Neural cell (in vitro differentiated cells): ENCODE data around the gene NCF4. TPM values are rescaled to one million over a fixed set of nuclear protein-coding genes. Genes with fewer than 3 reads are reported as not detected.

Experiments used
- H2AFZ ChIP-seq: fragments of 200-600, 300-800 bp; sonication (generic), shearing (Covaris generic); 2 replicates; pipeline ENCODE4 v1.6.0; 2014; ENCODE audit warnings: low read depth, mild to moderate bottlenecking, antibody characterized with exemption, low read length, moderate library complexity
- H3F3A ChIP-seq: fragments of 200-600 bp; shearing (Covaris generic); 2 replicates; pipeline ENCODE4 v1.6.1; 2016; ENCODE audit warnings: mild to moderate bottlenecking, moderate library complexity, mixed read lengths, antibody characterized with exemption, low read length; ENCODE audit not compliant: insufficient read depth, poor library complexity, severe bottlenecking
- H3K27ac ChIP-seq: fragments of 200-600, 300-800 bp; sonication (generic), shearing (Covaris generic); 2 replicates; pipeline ENCODE4 v1.5.1; 2014; ENCODE audit warnings: mild to moderate bottlenecking, low read length, moderate library complexity
- H3K27me3 ChIP-seq: fragments of 300-800, 200-600 bp; sonication (generic), shearing (Covaris generic); 2 replicates; pipeline ENCODE4 v1.6.0; 2014; ENCODE audit warnings: mild to moderate bottlenecking, low read depth, low read length, moderate library complexity; ENCODE audit not compliant: insufficient read depth
- H3K36me3 ChIP-seq: fragments of 300-800, 200-600 bp; sonication (generic), shearing (Covaris generic); 2 replicates; pipeline ENCODE4 v1.5.1; 2014; ENCODE audit warnings: mild to moderate bottlenecking, antibody characterized with exemption, low read length, moderate library complexity; ENCODE audit not compliant: insufficient read depth
- H3K4me2 ChIP-seq: fragments of 300-800, 200-600 bp; sonication (generic), shearing (Covaris generic); 2 replicates; pipeline ENCODE4 v1.6.0; 2014; ENCODE audit warnings: mild to moderate bottlenecking, low read length
- H3K4me3 ChIP-seq: fragments of 300-800, 200-600 bp; sonication (generic), shearing (Covaris generic); 2 replicates; pipeline ENCODE4 v1.5.1; 2014; ENCODE audit warnings: mild to moderate bottlenecking, low read length, moderate library complexity
- H3K79me2 ChIP-seq: fragments of 200-600 bp; shearing (Covaris generic); replicated peaks from 2 replicates; pipeline ENCODE4 v1.6.0; 2014; ENCODE audit warnings: mild to moderate bottlenecking, low read length, moderate library complexity; ENCODE audit not compliant: insufficient read depth
- H3K9ac ChIP-seq: fragments of 300-800, 200-600 bp; sonication (generic), shearing (Covaris generic); 2 replicates; pipeline ENCODE4 v1.6.1; 2016; ENCODE audit warnings: mild to moderate bottlenecking, low read length, mixed read lengths
- H3K9me2 ChIP-seq: fragments of 200-600 bp; shearing (Covaris generic); 2 replicates; pipeline ENCODE4 v1.6.1; 2016; ENCODE audit warnings: mild to moderate bottlenecking, low read length, mixed read lengths; ENCODE audit not compliant: insufficient read depth
- H3K9me3 ChIP-seq: fragments of 200-600, 300-800 bp; sonication (generic), shearing (Covaris generic); 2 replicates; pipeline ENCODE4 v1.6.1; 2016; ENCODE audit warnings: mild to moderate bottlenecking, mixed run types, low read length, moderate library complexity, mixed read lengths
- H4K20me1 ChIP-seq: fragments of 200-600 bp; shearing (Covaris generic); 2 replicates; pipeline ENCODE4 v1.6.1; 2016; ENCODE audit warnings: mild to moderate bottlenecking, mixed run types; ENCODE audit not compliant: insufficient read depth
- CTCF ChIP-seq: fragments of 450-650 bp; IDR thresholded peaks from 2 replicates; pipeline ENCODE4 v1.5.1; 2014; ENCODE audit warnings: antibody characterized with exemption, mild to moderate bottlenecking, moderate library complexity; ENCODE audit not compliant: poor library complexity, severe bottlenecking
- EP300 ChIP-seq: fragments of 450-650 bp; conservative IDR thresholded peaks from 2 replicates; pipeline ENCODE4 v1.6.1; 2014; ENCODE audit warnings: antibody characterized with exemption, mild to moderate bottlenecking, moderate library complexity; ENCODE audit not compliant: poor library complexity, severe bottlenecking
- EZH2 ChIP-seq: fragments of 200-600, 300-800 bp; shearing (Covaris generic), sonication (generic); IDR thresholded peaks from 2 replicates; pipeline ENCODE4 v1.6.1; 2014; ENCODE audit warnings: antibody characterized with exemption, low read length, borderline replicate concordance, mild to moderate bottlenecking; ENCODE audit not compliant: insufficient read depth, poor library complexity, severe bottlenecking
- MXI1 ChIP-seq: fragments of 450-650 bp; conservative IDR thresholded peaks from 2 replicates; pipeline ENCODE4 v1.6.1; 2014; ENCODE audit warnings: antibody characterized with exemption, mild to moderate bottlenecking; ENCODE audit not compliant: poor library complexity, severe bottlenecking
- POLR2AphosphoS5 ChIP-seq: IDR thresholded peaks from 2 replicates; pipeline ENCODE4 v1.6.1; 2012
- RAD21 ChIP-seq: fragments of 450-650 bp; conservative IDR thresholded peaks from 2 replicates; pipeline ENCODE4 v1.6.1; 2014; ENCODE audit warnings: antibody characterized with exemption, mild to moderate bottlenecking, moderate library complexity
- REST ChIP-seq: IDR thresholded peaks from 2 replicates; pipeline ENCODE4 v1.6.1; 2012; ENCODE audit warnings: borderline replicate concordance
- SMC3 ChIP-seq: fragments of 450-650 bp; conservative IDR thresholded peaks from 2 replicates; pipeline ENCODE4 v1.6.1; 2014; ENCODE audit warnings: antibody characterized with exemption, mild to moderate bottlenecking, moderate library complexity; ENCODE audit not compliant: poor library complexity
- TAF1 ChIP-seq: IDR thresholded peaks from 2 replicates; pipeline ENCODE4 v1.6.1; 2012; ENCODE audit warnings: low read depth
- polyA plus RNA-seq: library from polyadenylated mRNA; depleted of rRNA; stranded (reverse); fragments of >200 nt; gene quantifications from 2 replicates; pipeline ENCODE4 v1.2.3, GENCODE V29; 2014

NCF4 gene
- polyA plus RNA-seq, 1 donor from 2014 or later = not detected

- Histone ChIP-seq H3K27me3 (no peaks in the 10 kb centered on the region), H3K9ac (no peak overlapping the region), H3K4me2 (no peak overlapping the region), H3K9me2 (no peaks in the 10 kb centered on the region), H3K4me3 (no peak overlapping the region), H3K9me3 (no peaks in the 10 kb centered on the region), H3K79me2 (no peaks in the 10 kb centered on the region), H2AFZ (no peak overlapping the region), H3K27ac (no peak overlapping the region), H3F3A (no peaks in the 10 kb centered on the region), H4K20me1 (no peaks in the 10 kb centered on the region), H3K36me3 (no peaks in the 10 kb centered on the region)
- TF ChIP-seq EP300 (no peak), POLR2AphosphoS5 (no peak), TAF1 (no peak), MXI1 (no peak), CTCF (no peak), SMC3 (no peak), EZH2 (no peak), REST (no peak), RAD21 (no peak)
These were observed 64.8 kb downstream of the NCF4 start for GRCh38 chr22:36925388-36926290.

GRCh38 chr22:36926309-36926708, 65.5 kb downstream of the NCF4 start:
- H4K20me1 ChIP-seq = no peaks in the 10 kb centered on the region
- no peaks in the 10 kb centered on the region for H3K79me2 ChIP-seq
- no peak overlapping the region for H3K9ac ChIP-seq
- H3K9me3 ChIP-seq = no peaks in the 10 kb centered on the region
- H3K9me2 ChIP-seq = no peaks in the 10 kb centered on the region
- no peak overlapping the region for H3K4me3 ChIP-seq
- no peak overlapping the region for H3K27ac ChIP-seq
- no peak overlapping the region for H2AFZ ChIP-seq
- H3K27me3 ChIP-seq = no peaks in the 10 kb centered on the region
- no peaks in the 10 kb centered on the region for H3K36me3 ChIP-seq
- H3F3A ChIP-seq = no peaks in the 10 kb centered on the region
- H3K4me2 ChIP-seq = no peak overlapping the region
- no peak for TF ChIP-seq RAD21
- TF ChIP-seq CTCF = no peak
- TF ChIP-seq MXI1 = no peak
- TF ChIP-seq TAF1 = no peak
- TF ChIP-seq REST = no peak
- no peak for TF ChIP-seq POLR2AphosphoS5
